Esophagus mucosa (tissue), 1 donor: Measurements from ENCODE around the gene CDC42BPA. TPM values are rescaled to one million over a fixed set of nuclear protein-coding genes. Genes with fewer than 3 reads are reported as not detected.
A peak's percentile ranks its signal among the peaks of the same experiment; 100 is the strongest.

ENCODE experiments used
- ATAC-seq: fragments of 200-7000 bp; cut with Tn5 transposase; one replicate; pipeline ENCODE4 v1.9.1; 2020
- total RNA-seq: library from RNA; stranded (reverse); gene quantifications from one replicate; pipeline ENCODE4 v1.2.4, GENCODE V29; 2023
- donor health status: DM: yes; HTN: yes; CAD: no.

Gene CDC42BPA
- total RNA-seq, 1 donor from 2014 or later: 11.1 TPM

GRCh38 chr1:226978432-226979114, 339.7 kb downstream of the CDC42BPA start:
- ATAC-seq: no peak

- no peak for ATAC-seq
Measured at GRCh38 chr1:226977643-226978431, 340.5 kb downstream of the CDC42BPA start.

GRCh38 chr1:226976978-226977642, 341.2 kb downstream of the CDC42BPA start:
- ATAC-seq: no peak

- ATAC-seq: no peak
Measured at GRCh38 chr1:226976276-226976977, 341.9 kb downstream of the CDC42BPA start.

- ATAC-seq: no peak
Measured at GRCh38 chr1:226975259-226976250, 342.7 kb downstream of the CDC42BPA start.

- ATAC-seq: no peak
Measured at GRCh38 chr1:226974544-226975258, 343.6 kb downstream of the CDC42BPA start.

- peak; percentile 65 for ATAC-seq
Measured at GRCh38 chr1:226973898-226974543, 344.3 kb downstream of the CDC42BPA start.

- peak; percentile 15 for ATAC-seq
Measured at GRCh38 chr1:226973371-226973897, 344.9 kb downstream of the CDC42BPA start.

- ATAC-seq: no peak
Measured at GRCh38 chr1:226972931-226973330, 345.4 kb downstream of the CDC42BPA start.

GRCh38 chr1:226971765-226972164, 346.5 kb downstream of the CDC42BPA start:
- no peak for ATAC-seq

GRCh38 chr1:226967665-226968064, 350.6 kb downstream of the CDC42BPA start:
- peak; percentile 46 for ATAC-seq

- no peak for ATAC-seq
Measured at GRCh38 chr1:226966683-226967082, 351.6 kb downstream of the CDC42BPA start.

GRCh38 chr1:226965581-226966440, 352.5 kb downstream of the CDC42BPA start:
- no peak for ATAC-seq

- ATAC-seq: peak; percentile 18
Measured at GRCh38 chr1:226964611-226965486, 353.4 kb downstream of the CDC42BPA start.

- no peak for ATAC-seq
Measured at GRCh38 chr1:226964068-226964425, 354.2 kb downstream of the CDC42BPA start.

GRCh38 chr1:226962421-226963391, 355.6 kb downstream of the CDC42BPA start:
- no peak for ATAC-seq
